Kidney (tissue), 14 donors: ENCODE measurements around the gene INPP5E. TPM values are rescaled to one million over a fixed set of nuclear protein-coding genes. Genes with fewer than 3 reads are reported as not detected.

Experiments used
- DNase-seq, 5 donors: peaks; one replicate each; pipeline ENCODE4 v3.0.0-alpha.2; 2013 to 2020
- FAIRE-seq: peaks from 2 replicates; lab custom pipeline; 2012; peaks lifted over from hg19 to GRCh38; lab: Jason Lieb, UNC
- H3K27ac ChIP-seq, 2 donors: one replicate each; pipeline ENCODE4 v1.7.0; 2013; ENCODE audit warnings: low read depth in 2 of 2, low read length in 2 of 2, inconsistent platforms in 1 of 2
- H3K27me3 ChIP-seq: one replicate; pipeline ENCODE4 v1.7.1; 2013; ENCODE audit warnings: low read length, inconsistent platforms; ENCODE audit not compliant: control insufficient read depth, insufficient read depth
- H3K36me3 ChIP-seq, 3 donors: one replicate each; pipeline versions ENCODE4 v1.7.0 to v1.7.1; 2013; ENCODE audit warnings: low read length in 3 of 3, control low read depth in 1 of 3, inconsistent platforms in 1 of 3; ENCODE audit not compliant: insufficient read depth in 3 of 3, control insufficient read depth in 2 of 3
- H3K4me1 ChIP-seq, 3 donors: one replicate each; pipeline versions ENCODE4 v1.7.0 to v1.7.1; 2013; ENCODE audit warnings: low read length in 3 of 3, inconsistent platforms in 1 of 3, low read depth in 1 of 3; ENCODE audit not compliant: control insufficient read depth in 2 of 3, insufficient read depth in 2 of 3
- H3K4me3 ChIP-seq, 3 donors: one replicate each; pipeline versions ENCODE4 v1.7.0 to v1.8.1; 2013; ENCODE audit warnings: low read length in 3 of 3, control low read depth in 1 of 3, inconsistent platforms in 1 of 3
- H3K9ac ChIP-seq, 3 donors: one replicate each; pipeline versions ENCODE4 v1.7.0 to v1.7.1; 2013; ENCODE audit warnings: low read length in 3 of 3, control low read depth in 1 of 3, inconsistent platforms in 1 of 3
- H3K9me3 ChIP-seq, 3 donors: one replicate each; pipeline versions ENCODE4 v1.7.0 to v1.7.1; 2013; ENCODE audit warnings: low read length in 3 of 3, control low read depth in 1 of 3, inconsistent platforms in 1 of 3; ENCODE audit not compliant: control insufficient read depth in 2 of 3, insufficient read depth in 1 of 3
- intact Hi-C: fragments of 100-400 bp; cut with DNase I; formaldehyde crosslinking; loops from one replicate; pipeline ENCODE4 v1.11.1; 2022
- polyA plus RNA-seq: library from polyadenylated mRNA; stranded (reverse); fragments of 350-450 nt; fragmentation: Illumina TruSeq; extraction: RNeasy Lipid Tissue Mini Kit (QIAGEN cat#74804); gene quantifications from one replicate; pipeline ENCODE4 v1.2.3, GENCODE V29; 2014; ENCODE audit warnings: low read depth, low replicate concordance; ENCODE audit not compliant: insufficient read depth
- total RNA-seq: library from RNA; stranded (reverse); fragmentation: NEBNext Ultra II Directional; extraction: Animal tissue kit (Norgen Biotek cat#: 25700); gene quantifications from one replicate; pipeline ENCODE4 v1.2.1, GENCODE V29; 2021
- TF ChIP-seq, protein P1 (sequence below): IDR thresholded peaks from 3 replicates; pipeline ENCODE4 v1.5.1; 2012; ENCODE audit warnings: mild to moderate bottlenecking, moderate library complexity, borderline replicate concordance; ENCODE audit not compliant: insufficient read depth; ENCODE audit errors: extremely low read depth
- donor health status: control.
- donor health status: control.
- donor health status: control.
- donor health status: control.
- donor health status: control.
- donor health status: DM: yes; HTN: yes; CAD: no.
- donor health status: Normal renal cell carcinoma (clear cell type).

The INPP5E gene
- total and polyA plus RNA-seq, 2 donors from 2014 or later: 6.9 to 14.0 TPM

DNA sequence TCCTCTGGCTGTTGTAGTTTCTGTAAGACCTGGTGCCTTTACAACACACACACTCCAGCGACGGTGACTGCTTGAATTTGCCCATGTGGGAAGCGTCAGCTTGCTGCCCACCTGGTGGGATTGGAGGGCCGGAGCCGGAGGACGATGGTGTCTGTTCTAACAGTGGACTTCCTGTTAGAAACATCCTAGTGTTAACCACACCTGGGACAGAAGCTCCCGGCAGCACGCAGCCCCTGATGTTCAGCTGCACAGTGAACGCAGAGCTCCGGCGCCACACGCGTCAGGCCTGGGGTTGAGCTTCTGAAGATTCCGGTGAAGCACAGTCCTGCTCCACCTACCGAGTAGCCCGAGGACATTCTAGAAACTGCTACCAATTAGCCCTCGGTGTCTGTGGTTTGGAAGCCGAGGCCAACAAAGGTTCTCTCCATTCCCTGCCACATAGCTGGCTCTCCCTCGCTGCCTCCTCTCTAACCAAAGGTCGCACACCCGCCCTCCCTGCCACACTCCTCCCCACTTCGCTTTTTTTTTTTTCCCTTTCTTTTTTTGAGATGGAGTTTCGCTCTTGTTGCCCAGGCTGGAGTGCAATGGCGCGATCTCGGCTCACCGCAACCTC lies 14.8 kb downstream of the INPP5E start:
- Histone ChIP-seq H3K27me3 (no peaks in the 10 kb centered on the region), H3K9ac (no peak overlapping the region), H3K4me1 (no peaks in the 10 kb centered on the region), H3K9me3 (no peaks in the 10 kb centered on the region), H3K4me3 (no peak overlapping the region), H3K36me3 (peaks cover 0 to 34% (median 14%) of the 10 kb centered on the region in 3 donors), H3K27ac (no peak overlapping the region)
- DNase-seq: no peak
- intact Hi-C loops: no loop called here
- no peak for FAIRE-seq
- TF ChIP-seq, protein P1, sequence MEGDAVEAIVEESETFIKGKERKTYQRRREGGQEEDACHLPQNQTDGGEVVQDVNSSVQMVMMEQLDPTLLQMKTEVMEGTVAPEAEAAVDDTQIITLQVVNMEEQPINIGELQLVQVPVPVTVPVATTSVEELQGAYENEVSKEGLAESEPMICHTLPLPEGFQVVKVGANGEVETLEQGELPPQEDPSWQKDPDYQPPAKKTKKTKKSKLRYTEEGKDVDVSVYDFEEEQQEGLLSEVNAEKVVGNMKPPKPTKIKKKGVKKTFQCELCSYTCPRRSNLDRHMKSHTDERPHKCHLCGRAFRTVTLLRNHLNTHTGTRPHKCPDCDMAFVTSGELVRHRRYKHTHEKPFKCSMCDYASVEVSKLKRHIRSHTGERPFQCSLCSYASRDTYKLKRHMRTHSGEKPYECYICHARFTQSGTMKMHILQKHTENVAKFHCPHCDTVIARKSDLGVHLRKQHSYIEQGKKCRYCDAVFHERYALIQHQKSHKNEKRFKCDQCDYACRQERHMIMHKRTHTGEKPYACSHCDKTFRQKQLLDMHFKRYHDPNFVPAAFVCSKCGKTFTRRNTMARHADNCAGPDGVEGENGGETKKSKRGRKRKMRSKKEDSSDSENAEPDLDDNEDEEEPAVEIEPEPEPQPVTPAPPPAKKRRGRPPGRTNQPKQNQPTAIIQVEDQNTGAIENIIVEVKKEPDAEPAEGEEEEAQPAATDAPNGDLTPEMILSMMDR: no peak

DNA sequence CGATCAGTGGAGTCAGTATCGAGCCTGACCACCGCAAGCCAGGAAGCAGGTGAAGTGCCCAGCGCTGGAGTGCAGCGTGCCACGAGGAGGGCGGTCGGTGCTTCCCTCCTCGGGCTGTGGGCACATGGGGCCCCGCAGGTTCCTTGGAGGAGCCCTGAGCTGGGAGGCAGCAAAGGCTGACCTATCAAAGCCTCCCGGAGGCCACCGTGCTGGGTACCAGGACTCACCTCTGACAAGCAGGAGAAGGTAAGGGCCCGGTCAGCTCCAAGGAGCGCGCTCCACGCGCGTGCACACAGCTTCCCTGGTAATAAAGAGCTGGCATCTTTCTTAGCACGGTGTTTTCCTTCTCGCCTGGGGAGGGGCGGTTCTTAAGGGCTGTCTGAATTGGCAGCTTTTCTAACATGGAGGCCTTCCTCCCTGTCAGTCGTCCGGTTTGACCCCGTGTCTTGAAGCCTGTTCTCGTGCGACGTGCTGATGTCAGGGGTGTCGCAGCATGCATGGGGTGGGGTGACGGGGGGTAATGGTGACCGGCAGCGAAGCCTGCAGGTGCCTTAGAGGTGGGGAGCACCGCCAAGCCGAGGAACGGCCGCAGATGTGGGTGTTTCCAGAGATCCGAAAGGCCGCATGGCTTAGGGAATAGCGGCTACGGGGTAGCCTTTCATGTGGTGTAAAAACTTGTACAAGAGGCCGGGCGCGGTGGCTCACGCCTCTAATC lies 16.1 kb downstream of the INPP5E start:
- Histone ChIP-seq H3K27ac (no peak overlapping the region), H3K4me3 (no peak overlapping the region), H3K4me1 (no peaks in the 10 kb centered on the region), H3K36me3 (peaks cover 1 to 42% (median 15%) of the 10 kb centered on the region in 3 donors), H3K9ac (no peak overlapping the region), H3K27me3 (no peaks in the 10 kb centered on the region), H3K9me3 (no peaks in the 10 kb centered on the region)
- DNase-seq: no peak
- intact Hi-C loops: no loop called here
- FAIRE-seq: no peak
- TF ChIP-seq, protein P1: no peak

DNA sequence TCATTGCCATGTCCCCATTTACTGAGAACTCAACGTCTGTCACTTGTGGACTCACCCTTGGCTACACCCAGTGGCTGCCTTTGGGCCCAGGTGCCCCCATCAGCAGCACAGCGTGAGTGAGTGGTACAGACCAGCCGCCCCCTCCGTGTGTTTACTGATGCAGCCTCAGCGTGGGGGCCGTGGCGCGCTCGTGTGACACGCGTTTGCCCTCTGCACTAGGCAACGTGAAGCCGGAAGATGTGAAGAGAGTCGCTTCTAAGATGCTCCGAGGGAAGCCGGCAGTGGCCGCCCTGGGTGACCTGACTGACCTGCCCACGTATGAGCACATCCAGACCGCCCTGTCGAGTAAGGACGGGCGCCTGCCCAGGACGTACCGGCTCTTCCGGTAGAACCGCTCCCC lies 16.8 kb downstream of the INPP5E start:
- Histone ChIP-seq H3K4me1 (no peaks in the 10 kb centered on the region), H3K4me3 (no peak overlapping the region), H3K9ac (no peak overlapping the region), H3K27ac (no peak overlapping the region), H3K9me3 (no peaks in the 10 kb centered on the region), H3K27me3 (no peaks in the 10 kb centered on the region), H3K36me3 (peaks cover 2 to 49% (median 22%) of the 10 kb centered on the region in 3 donors)
- intact Hi-C loops: no loop called here
- FAIRE-seq (no peak), DNase-seq (no peak)
- TF ChIP-seq, protein P1: no peak
